Measurements from ENCODE around the gene TSTD1. TPM values are rescaled to one million over a fixed set of nuclear protein-coding genes. Genes with fewer than 3 reads are reported as not detected.

Gene TSTD1
- total and polyA plus RNA-seq, 8 donors, result 24.8 to 131 (median 35.4) TPM

GRCh38 chr1:161080441-161081405 lies 42.0 kb upstream of the TSTD1 start:
- no peaks in the 10 kb centered on the region for H3K9me3 ChIP-seq
- intact Hi-C loops (cut with DNase I), result no loop called here
- no peak overlapping the region for H3K27ac ChIP-seq
- no peaks in the 10 kb centered on the region for H3K36me3 ChIP-seq
- FAIRE-seq (no peak), DNase-seq (no peak), ATAC-seq (no peak)
- 84% methylated on average over 5 of the region's 5 CpGs for WGBS, 2 donors
- peaks cover 0 to 17% (median 13%) of the 10 kb centered on the region in 3 donors for H3K4me1 ChIP-seq
- TF ChIP-seq CTCF (IDR thresholded peaks at IDR 0.05), result no peak
- H3K27me3 ChIP-seq, result no peaks in the 10 kb centered on the region
- no peak overlapping the region for H3K4me3 ChIP-seq

- Histone ChIP-seq H3K4me3 (no peak overlapping the region), H3K36me3 (no peaks in the 10 kb centered on the region), H3K27ac (no peak overlapping the region), H3K4me1 (peaks cover 0 to 17% (median 13%) of the 10 kb centered on the region in 3 donors), H3K9me3 (no peaks in the 10 kb centered on the region), H3K27me3 (no peaks in the 10 kb centered on the region)
- TF ChIP-seq CTCF (IDR thresholded peaks at IDR 0.05), result no peak
- intact Hi-C loops (cut with DNase I), result no loop called here
- ATAC-seq (no peak), DNase-seq (no peak), FAIRE-seq (no peak)
- 82 to 84% methylated on average over 41 of the region's 41 CpGs for WGBS, 2 donors
Observed at GRCh38 chr1:161079436-161080110, 40.8 kb upstream of the TSTD1 start.

- no peaks in the 10 kb centered on the region for H3K36me3 ChIP-seq
- FAIRE-seq, result no peak
- intact Hi-C loops (cut with DNase I), result no loop called here
- no peaks in the 10 kb centered on the region for H3K9me3 ChIP-seq
- no peak for DNase-seq
- ATAC-seq, result no peak
- H3K27ac ChIP-seq, result no peak overlapping the region
- 82 to 85% methylated on average over 9 of the region's 9 CpGs for WGBS, 2 donors
- H3K27me3 ChIP-seq, result no peaks in the 10 kb centered on the region
- H3K4me1 ChIP-seq, result no peaks in the 10 kb centered on the region
- no peak overlapping the region for H3K4me3 ChIP-seq
- TF ChIP-seq CTCF (IDR thresholded peaks at IDR 0.05), result no peak
Observed at GRCh38 chr1:161077426-161077825, 38.7 kb upstream of the TSTD1 start.

GRCh38 chr1:161076410-161076809 lies 37.6 kb upstream of the TSTD1 start:
- no peaks in the 10 kb centered on the region for H3K4me1 ChIP-seq
- H3K27me3 ChIP-seq, result no peaks in the 10 kb centered on the region
- TF ChIP-seq CTCF (IDR thresholded peaks at IDR 0.05), result no peak
- H3K36me3 ChIP-seq, result no peaks in the 10 kb centered on the region
- FAIRE-seq (no peak), DNase-seq (no peak), ATAC-seq (no peak)
- H3K9me3 ChIP-seq, result no peaks in the 10 kb centered on the region
- intact Hi-C loops (cut with DNase I), result no loop called here
- no peak overlapping the region for H3K27ac ChIP-seq
- no peak overlapping the region for H3K4me3 ChIP-seq
